AG04449 (cell line): Measurements from ENCODE around the gene JMJD1C.

Experiments used
- CTCF ChIA-PET: fragments of 350-600 bp; formaldehyde crosslinking; extraction: SDS; loops from one replicate; lab custom pipeline; 2021; ENCODE audit warnings: antibody characterized with exemption; lab: Yijun Ruan, JAX
- POLR2A ChIA-PET: fragments of 400-600, 350-600 bp; formaldehyde crosslinking; extraction: SDS; loops from one replicate; lab custom pipeline; 2020; ENCODE audit warnings: antibody characterized with exemption, inconsistent platforms; lab: Yijun Ruan, JAX
- DNase-seq: peaks from one replicate; pipeline ENCODE4 v3.0.0-alpha.2; 2010; ENCODE audit warnings: low read depth, low spot score
- H3K4me3 ChIP-seq: 2 replicates; pipeline ENCODE4 v1.5.1; 2011; ENCODE audit warnings: low read depth, mild to moderate bottlenecking, control low read depth, low read length
- CTCF ChIP-seq: IDR thresholded peaks from one replicate; pipeline ENCODE4 v1.5.1; 2011; ENCODE audit warnings: mild to moderate bottlenecking, moderate library complexity, low read length, control low read depth, inconsistent platforms; ENCODE audit not compliant: insufficient read depth; ENCODE audit errors: missing control alignments

JMJD1C gene

DNA sequence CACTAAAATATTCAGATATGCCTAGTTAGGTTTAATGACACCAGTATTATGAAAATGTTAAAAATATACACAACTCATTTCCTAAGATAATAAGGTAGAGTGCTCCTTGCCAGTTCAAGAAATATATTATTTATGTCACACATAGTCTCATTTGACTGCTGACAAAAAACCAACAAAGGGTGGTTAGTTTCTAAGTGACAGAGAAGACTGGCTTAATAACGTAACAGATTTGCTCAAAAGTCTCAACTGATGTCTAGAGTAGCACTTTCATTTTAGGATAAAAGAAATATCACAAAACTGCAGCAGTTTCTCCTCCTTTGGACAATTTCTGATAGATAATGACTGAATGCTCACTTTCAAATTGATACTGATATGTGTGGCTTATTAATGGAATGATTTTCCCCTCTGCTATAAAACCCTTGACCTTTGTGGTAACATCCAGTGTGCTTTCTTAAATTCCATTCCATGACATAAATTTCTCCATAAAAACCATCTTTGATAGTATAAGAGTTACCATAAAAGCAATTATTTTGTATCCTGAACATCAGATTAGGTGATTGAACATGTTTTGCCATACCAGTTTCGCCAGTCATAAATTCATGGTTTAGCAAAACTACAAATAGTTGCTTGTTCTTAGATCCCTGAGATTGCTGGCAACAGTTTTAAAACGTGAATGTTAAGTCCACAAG is 238.4 kb downstream of the JMJD1C start:
- H3K4me3 ChIP-seq: no peak overlapping the region
- ChIA-PET CTCF (interaction anchor here (1.2 to 2.9 kb wide), 2 partner anchors 10 to 11 kb away, joined by 9 to 25 read pairs; no protein-coding TSS in a partner anchor), POLR2A (no interaction called here)
- no peak for DNase-seq
- TF ChIP-seq CTCF: no peak

DNA sequence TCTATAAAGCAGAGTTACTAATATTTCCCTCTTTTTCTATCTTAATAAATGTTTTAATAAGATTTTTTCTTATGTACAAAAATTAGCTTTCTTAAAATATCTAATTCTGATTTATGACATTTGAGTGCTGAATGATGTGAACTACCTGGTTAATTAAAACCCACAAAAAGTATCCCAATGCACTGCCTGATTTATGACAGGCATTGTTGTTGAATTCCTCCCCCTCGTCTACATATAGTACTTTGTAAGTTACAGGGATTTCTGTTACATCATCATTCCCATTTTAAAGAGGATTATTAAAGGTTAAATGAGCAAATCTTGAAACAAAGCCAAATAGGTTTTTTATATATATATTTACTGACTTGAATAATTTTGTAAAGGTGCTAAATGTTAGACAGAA is 241.5 kb downstream of the JMJD1C start:
- POLR2A ChIA-PET: no interaction called here
- TF ChIP-seq CTCF: no peak
- DNase-seq: no peak
- no peak overlapping the region for H3K4me3 ChIP-seq
- CTCF ChIA-PET: interaction anchor here (0.7 to 1.9 kb wide), 4 partner anchors 43 to 496 kb away, joined by 3 to 9 read pairs (median 6); no protein-coding TSS in a partner anchor

- POLR2A ChIA-PET: no interaction called here
- TF ChIP-seq CTCF: no peak
- CTCF ChIA-PET: interaction anchor here (1.4 kb wide), 1 partner anchor 499 kb away, joined by 3 read pairs; no protein-coding TSS in a partner anchor
Observed at GRCh38 chr10:63221950-63222349, 243.8 kb downstream of the JMJD1C start.

DNA sequence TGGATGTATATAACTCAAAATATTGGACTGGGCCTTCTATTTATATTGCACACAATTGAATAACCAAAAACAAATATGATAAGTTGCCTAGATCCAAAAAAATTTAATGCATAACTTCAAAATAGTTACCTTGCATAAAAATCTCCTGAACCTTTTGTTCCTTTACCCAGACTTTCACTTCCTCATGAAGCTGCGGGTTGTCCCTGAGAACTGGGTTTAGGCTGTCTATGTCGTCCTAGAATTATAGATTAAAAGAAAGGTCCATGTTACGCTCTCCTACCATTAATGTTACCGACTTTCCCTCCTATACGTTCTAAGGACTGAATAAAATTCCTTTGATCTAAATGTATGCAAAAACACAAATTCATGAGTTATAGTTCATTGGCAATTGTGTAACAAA is 246.0 kb downstream of the JMJD1C start:
- DNase-seq: no peak
- CTCF ChIA-PET: interaction anchor here (0.7 to 5.2 kb wide), 4 partner anchors 45 to 500 kb away, joined by 3 to 31 read pairs (median 4); partner anchors contain the start of gene REEP3
- no peak for TF ChIP-seq CTCF
- POLR2A ChIA-PET: no interaction called here
- H3K4me3 ChIP-seq: no peak overlapping the region

More at GRCh38 chr10:63221950-63222349, 243.8 kb downstream of the JMJD1C start:
- no peak overlapping the region for H3K4me3 ChIP-seq
- DNase-seq: no peak

DNA sequence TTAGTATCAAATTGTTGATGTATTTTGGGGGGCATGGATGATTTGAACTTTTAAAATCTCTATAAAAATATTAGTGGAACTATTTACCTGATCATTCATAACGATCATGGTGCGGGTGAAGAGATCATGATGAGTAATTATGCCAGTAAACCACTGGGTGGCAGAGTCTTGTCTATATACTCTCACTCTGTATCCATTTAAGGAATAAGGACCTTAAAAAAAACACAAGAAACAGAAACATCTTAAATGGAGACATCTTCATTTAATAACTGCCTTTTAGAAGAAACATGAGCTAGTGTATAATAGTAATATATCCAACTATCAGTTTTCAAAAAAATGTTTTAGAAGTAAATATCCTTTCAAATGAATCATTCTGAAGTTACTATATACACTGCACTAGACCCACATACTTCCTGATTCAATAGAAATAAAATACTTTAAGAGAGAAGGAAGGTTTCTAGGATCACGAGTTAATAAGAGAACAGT is 248.6 kb downstream of the JMJD1C start:
- ChIA-PET CTCF (interaction anchor here (0.6 to 5.2 kb wide), 41 partner anchors 9 to 507 kb away, joined by 3 to 31 read pairs (median 4); no protein-coding TSS in a partner anchor), POLR2A (no interaction called here)
- no peak overlapping the region for H3K4me3 ChIP-seq
- no peak for DNase-seq
- TF ChIP-seq CTCF: peak; percentile 42

DNA sequence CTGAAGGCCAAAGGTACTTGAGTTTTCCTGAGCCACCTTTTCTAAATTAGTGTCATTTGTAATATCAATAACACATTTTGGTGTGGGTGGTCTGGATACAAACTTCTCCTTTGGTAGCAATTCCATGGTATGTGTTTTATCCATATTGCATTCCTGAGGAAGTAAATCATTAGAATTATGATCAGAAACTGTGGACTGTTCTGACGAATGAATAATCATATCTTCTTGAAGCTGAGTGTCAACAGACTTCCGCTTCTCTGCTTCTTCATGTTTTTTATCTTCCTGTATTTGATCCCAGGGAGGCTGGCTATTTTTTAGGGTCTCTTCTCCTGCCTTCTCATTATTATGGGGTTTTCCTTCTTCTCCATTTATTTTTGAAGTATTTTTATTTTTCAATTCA is 251.2 kb downstream of the JMJD1C start:
- POLR2A ChIA-PET: no interaction called here
- H3K4me3 ChIP-seq: no peak overlapping the region
- no peak for TF ChIP-seq CTCF
- CTCF ChIA-PET: interaction anchor here (1.5 to 1.8 kb wide), 2 partner anchors 419 to 505 kb away, joined by 5 to 7 read pairs; no protein-coding TSS in a partner anchor
- DNase-seq: no peak
